Esophagus squamous epithelium (tissue), 5 donors: Measurements from ENCODE around the gene ATP10A. TPM values are rescaled to one million over a fixed set of nuclear protein-coding genes. Genes with fewer than 3 reads are reported as not detected.

Experiments
- DNase-seq: peaks from one replicate; lab custom pipeline; 2025; lab: John Stamatoyannopoulos, UW
- H3K27ac ChIP-seq, 4 donors: fragments of 200-600 bp; sonication (generic); one replicate each; pipeline ENCODE4 v1.5.1; 2016 to 2019; ENCODE audit warnings: mild to moderate bottlenecking in 1 of 4
- H3K27me3 ChIP-seq, 4 donors: fragments of 200-600 bp; sonication (generic); 1 replicate in 3 of 4; 2 replicates in 1 of 4; pipeline versions ENCODE4 v1.5.1 to v1.6.0; 2017 to 2021; ENCODE audit warnings: antibody characterized with exemption in 1 of 4
- H3K36me3 ChIP-seq, 3 donors: fragments of 200-600 bp; sonication (generic); one replicate each; pipeline ENCODE4 v1.5.1; 2016 to 2019
- H3K4me1 ChIP-seq, 3 donors: fragments of 200-600 bp; sonication (generic); one replicate each; pipeline ENCODE4 v1.5.1; 2017 to 2019
- H3K4me3 ChIP-seq, 4 donors: fragments of 200-600 bp; sonication (generic); 1 replicate in 3 of 4; 2 replicates in 1 of 4; pipeline ENCODE4 v1.5.1; 2016 to 2019; ENCODE audit warnings: mild to moderate bottlenecking in 2 of 4, moderate library complexity in 1 of 4
- H3K9me3 ChIP-seq, 3 donors: fragments of 200-600 bp; sonication (generic); one replicate each; pipeline ENCODE4 v1.5.1; 2016 to 2019
- POLR2A ChIP-seq, 4 donors: fragments of 450-650 bp; IDR thresholded peaks; one replicate each; pipeline ENCODE4 v1.6.1; 2017; ENCODE audit warnings: antibody characterized with exemption in 4 of 4, mild to moderate bottlenecking in 4 of 4, moderate library complexity in 3 of 4
- WGBS, 2 donors: methylation state at CpG; one replicate each; pipeline ENCODE4 v1.1.5; 2018; 5-methylcytosine and 5-hydroxymethylcytosine counted together
- intact Hi-C: fragments of 100-400 bp; cut with DNase I; formaldehyde crosslinking; loops from one replicate; pipeline ENCODE4 v1.15.0; 2022
- total RNA-seq, 4 donors: library from RNA; depleted of rRNA; stranded (reverse); fragments of >200 nt; gene quantifications; one replicate each; pipeline ENCODE4 v1.1.0, GENCODE V29; 2016
- TF ChIP-seq, protein P1 (sequence below), 6 experiments: fragments of 450-650 bp in 4 of 6; fragments of 200-600 bp in 2 of 6; sonication (generic) in 2 of 6; IDR thresholded peaks; one replicate each; pipeline ENCODE4 v1.5.1; 2016 to 2019; ENCODE audit warnings: antibody characterized with exemption in 6 of 6, mild to moderate bottlenecking in 4 of 6, moderate library complexity in 4 of 6
- donor health status: DM: yes; HTN: yes; CAD: no.

Gene ATP10A
- total RNA-seq, 4 donors from 2014 or later = 0.88 to 6.3 (median 1.9) TPM

DNA sequence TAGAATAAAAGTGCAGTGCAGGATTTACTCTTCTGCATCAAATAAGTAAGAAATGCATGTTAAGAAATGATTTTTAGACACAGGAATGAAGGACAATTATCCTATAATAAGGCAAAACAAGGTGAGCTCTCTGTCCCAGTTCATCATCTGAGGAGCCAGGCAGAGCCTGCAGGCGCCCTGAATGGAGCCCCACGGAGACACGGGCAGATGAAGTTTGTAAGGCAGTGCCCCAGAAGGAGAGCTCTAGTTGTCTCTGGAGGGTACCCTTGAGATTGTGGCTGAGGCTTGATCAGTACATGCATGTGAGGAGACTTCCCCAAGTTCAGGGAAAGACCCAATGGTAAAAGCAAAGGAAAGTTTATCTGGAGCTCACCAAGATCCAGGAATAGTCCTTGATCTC is 50.3 kb downstream of the ATP10A start:
- no peaks in the 10 kb centered on the region for H3K36me3 ChIP-seq
- intact Hi-C loops = no loop called here
- H3K27ac ChIP-seq = no peak overlapping the region
- no peak for DNase-seq
- H3K9me3 ChIP-seq = no peaks in the 10 kb centered on the region
- no peak for TF ChIP-seq POLR2A (IDR thresholded peaks at IDR 0.05)
- TF ChIP-seq, protein P1, sequence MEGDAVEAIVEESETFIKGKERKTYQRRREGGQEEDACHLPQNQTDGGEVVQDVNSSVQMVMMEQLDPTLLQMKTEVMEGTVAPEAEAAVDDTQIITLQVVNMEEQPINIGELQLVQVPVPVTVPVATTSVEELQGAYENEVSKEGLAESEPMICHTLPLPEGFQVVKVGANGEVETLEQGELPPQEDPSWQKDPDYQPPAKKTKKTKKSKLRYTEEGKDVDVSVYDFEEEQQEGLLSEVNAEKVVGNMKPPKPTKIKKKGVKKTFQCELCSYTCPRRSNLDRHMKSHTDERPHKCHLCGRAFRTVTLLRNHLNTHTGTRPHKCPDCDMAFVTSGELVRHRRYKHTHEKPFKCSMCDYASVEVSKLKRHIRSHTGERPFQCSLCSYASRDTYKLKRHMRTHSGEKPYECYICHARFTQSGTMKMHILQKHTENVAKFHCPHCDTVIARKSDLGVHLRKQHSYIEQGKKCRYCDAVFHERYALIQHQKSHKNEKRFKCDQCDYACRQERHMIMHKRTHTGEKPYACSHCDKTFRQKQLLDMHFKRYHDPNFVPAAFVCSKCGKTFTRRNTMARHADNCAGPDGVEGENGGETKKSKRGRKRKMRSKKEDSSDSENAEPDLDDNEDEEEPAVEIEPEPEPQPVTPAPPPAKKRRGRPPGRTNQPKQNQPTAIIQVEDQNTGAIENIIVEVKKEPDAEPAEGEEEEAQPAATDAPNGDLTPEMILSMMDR (IDR thresholded peaks at IDR 0.05) = no peak
- no peak overlapping the region for H3K4me3 ChIP-seq
- 71 to 92% methylated on average over 3 of the region's 3 CpGs for WGBS, 2 donors
- H3K4me1 ChIP-seq = peaks cover 0 to 4% (median 0%) of the 10 kb centered on the region in 3 donors
- no peaks in the 10 kb centered on the region for H3K27me3 ChIP-seq

DNA sequence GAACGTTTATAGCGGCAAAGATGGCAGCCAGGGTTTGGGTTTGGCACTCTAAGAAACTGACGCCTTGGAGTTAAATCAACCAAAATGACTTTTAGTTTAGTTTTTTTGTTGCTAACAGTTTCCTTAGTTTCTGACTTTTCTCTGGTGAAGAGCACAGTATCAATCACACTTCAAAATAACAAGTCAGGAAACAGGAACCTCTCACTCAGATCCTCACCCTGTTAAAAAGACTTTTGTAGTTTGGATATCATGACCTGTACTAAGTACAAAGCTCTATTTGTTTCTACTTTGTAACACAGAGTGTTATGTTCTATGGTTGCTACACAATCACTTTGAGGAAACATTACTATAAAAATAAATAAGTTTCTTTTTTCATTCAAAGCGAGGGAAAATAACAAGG is 51.1 kb downstream of the ATP10A start:
- intact Hi-C loops = no loop called here
- Histone ChIP-seq H3K27me3 (no peaks in the 10 kb centered on the region), H3K9me3 (no peaks in the 10 kb centered on the region), H3K27ac (no peak overlapping the region), H3K4me3 (no peak overlapping the region), H3K4me1 (peaks cover 0 to 4% (median 0%) of the 10 kb centered on the region in 3 donors), H3K36me3 (no peaks in the 10 kb centered on the region)
- no peak for DNase-seq
- WGBS, 2 donors = 76 to 94% methylated on average over 4 of the region's 4 CpGs
- TF ChIP-seq, protein P1 (IDR thresholded peaks at IDR 0.05) = no peak
- no peak for TF ChIP-seq POLR2A (IDR thresholded peaks at IDR 0.05)

DNA sequence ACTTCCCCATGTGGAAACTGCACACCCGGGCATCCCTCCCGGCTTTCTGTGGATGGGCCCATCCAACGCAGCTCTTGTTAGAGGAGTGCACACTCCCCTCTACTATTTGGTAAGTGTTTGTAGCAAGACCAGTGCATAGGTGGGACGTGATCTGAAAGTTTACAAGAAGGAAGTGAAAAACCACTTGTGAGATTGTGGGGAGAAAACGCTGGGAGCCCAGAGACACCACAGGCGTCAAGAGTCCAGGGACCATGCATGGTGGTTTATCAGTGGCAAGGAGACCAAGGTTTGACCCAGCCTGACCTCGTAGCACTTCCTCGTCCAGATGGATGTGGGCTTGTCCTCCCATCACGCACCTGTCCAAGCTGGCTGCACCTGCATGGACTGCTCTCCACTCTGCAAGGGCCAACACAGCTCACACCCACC is 51.6 kb downstream of the ATP10A start:
- intact Hi-C loops = no loop called here
- Histone ChIP-seq H3K36me3 (no peaks in the 10 kb centered on the region), H3K27ac (no peak overlapping the region), H3K27me3 (no peaks in the 10 kb centered on the region), H3K4me3 (no peak overlapping the region), H3K4me1 (peaks cover 0 to 4% (median 0%) of the 10 kb centered on the region in 3 donors), H3K9me3 (no peaks in the 10 kb centered on the region)
- no peak for DNase-seq
- 63 to 80% methylated on average over 8 to 9 of the region's 9 CpGs for WGBS, 2 donors
- TF ChIP-seq, protein P1 (IDR thresholded peaks at IDR 0.05) = no peak
- no peak for TF ChIP-seq POLR2A (IDR thresholded peaks at IDR 0.05)

DNA sequence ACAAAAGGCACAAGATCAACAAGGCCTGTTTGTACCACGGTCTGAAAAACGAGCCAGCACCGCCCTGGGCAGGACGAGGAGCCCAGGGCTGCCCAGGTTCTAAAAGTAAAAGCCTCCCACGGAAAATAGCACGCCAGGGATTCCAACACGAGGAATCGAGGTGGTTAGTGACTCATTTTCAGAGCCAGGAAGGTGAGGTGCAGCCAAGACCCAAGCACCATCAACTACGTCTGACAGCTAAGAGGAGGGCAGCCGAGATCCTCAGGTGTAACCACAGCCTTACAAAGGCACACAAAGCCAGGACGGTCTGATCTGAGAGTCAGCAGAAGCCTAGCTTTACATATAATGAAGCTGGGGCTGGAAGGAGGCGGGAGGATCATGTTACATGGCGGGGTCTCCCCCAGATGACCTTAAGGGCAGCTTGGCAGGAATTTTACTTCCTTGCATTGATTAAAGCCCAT is 52.5 kb downstream of the ATP10A start:
- no peak for DNase-seq
- no peak for TF ChIP-seq POLR2A (IDR thresholded peaks at IDR 0.05)
- TF ChIP-seq, protein P1 (IDR thresholded peaks at IDR 0.05) = no peak
- WGBS, 2 donors = 29 to 62% methylated on average over 9 to 13 of the region's 13 CpGs

DNA sequence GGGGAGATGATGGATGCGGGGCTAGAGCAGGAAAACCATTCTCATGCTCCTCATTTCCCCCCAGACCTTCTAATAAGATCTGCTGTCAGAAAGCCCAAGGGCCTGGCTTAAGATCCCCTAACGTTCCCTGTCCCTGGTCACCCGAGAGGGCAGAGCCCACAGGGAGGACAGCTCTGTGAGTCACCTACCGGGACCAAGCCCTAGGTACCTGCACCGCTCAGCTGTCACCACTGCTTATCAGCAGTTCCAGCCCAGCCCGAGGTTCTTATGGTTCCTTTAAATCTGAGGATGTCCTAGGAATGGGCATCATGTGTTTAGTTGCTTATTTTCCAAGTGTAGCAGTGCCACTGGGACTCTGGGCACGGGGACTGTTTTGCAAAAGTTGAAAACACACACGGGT is 53.0 kb downstream of the ATP10A start:
- H3K27ac ChIP-seq = no peak overlapping the region
- DNase-seq = no peak
- intact Hi-C loops = no loop called here
- no peaks in the 10 kb centered on the region for H3K36me3 ChIP-seq
- H3K4me3 ChIP-seq = no peak overlapping the region
- no peaks in the 10 kb centered on the region for H3K9me3 ChIP-seq
- H3K27me3 ChIP-seq = no peaks in the 10 kb centered on the region
- WGBS, 2 donors = 70 to 72% methylated on average over 2 to 3 of the region's 8 CpGs
- peaks cover 0 to 4% (median 0%) of the 10 kb centered on the region in 3 donors for H3K4me1 ChIP-seq
- no peak for TF ChIP-seq POLR2A (IDR thresholded peaks at IDR 0.05)
- TF ChIP-seq, protein P1 (IDR thresholded peaks at IDR 0.05) = no peak

More for the DNA sequence above, 52.5 kb downstream of the ATP10A start:
- Histone ChIP-seq H3K9me3 (no peaks in the 10 kb centered on the region), H3K4me1 (peaks cover 0 to 4% (median 0%) of the 10 kb centered on the region in 3 donors), H3K4me3 (no peak overlapping the region), H3K27me3 (no peaks in the 10 kb centered on the region), H3K36me3 (no peaks in the 10 kb centered on the region), H3K27ac (no peak overlapping the region)
- intact Hi-C loops = no loop called here
